HG02938 (cell line): ENCODE measurements around the gene FRMD1.

Source experiments
- ATAC-seq: cut with Tn5 transposase; IDR thresholded peaks from one replicate; pipeline ENCODE4 v1.9.1; 2021; ENCODE audit warnings: mild to moderate bottlenecking, moderate library complexity; ENCODE audit not compliant: unreplicated experiment

FRMD1 gene

GRCh38 chr6:168113226-168113625, 34.2 kb upstream of the FRMD1 start:
- no peak for ATAC-seq

- ATAC-seq, result no peak
Observed at GRCh38 chr6:168111911-168112310, 32.9 kb upstream of the FRMD1 start.

GRCh38 chr6:168110437-168110836, 31.4 kb upstream of the FRMD1 start:
- ATAC-seq, result no peak

GRCh38 chr6:168109171-168109570, 30.2 kb upstream of the FRMD1 start:
- no peak for ATAC-seq

- no peak for ATAC-seq
Observed at GRCh38 chr6:168107191-168107983, 28.4 kb upstream of the FRMD1 start.

- no peak for ATAC-seq
Observed at GRCh38 chr6:168106633-168107005, 27.6 kb upstream of the FRMD1 start.

GRCh38 chr6:168105813-168106632, 27.0 kb upstream of the FRMD1 start:
- no peak for ATAC-seq

GRCh38 chr6:168104636-168105035, 25.6 kb upstream of the FRMD1 start:
- ATAC-seq, result no peak

GRCh38 chr6:168103050-168103830, 24.2 kb upstream of the FRMD1 start:
- no peak for ATAC-seq

- ATAC-seq, result no peak
Observed at GRCh38 chr6:168102315-168102985, 23.4 kb upstream of the FRMD1 start.

GRCh38 chr6:168101590-168102314, 22.7 kb upstream of the FRMD1 start:
- ATAC-seq, result no peak

GRCh38 chr6:168100803-168101589, 22.0 kb upstream of the FRMD1 start:
- ATAC-seq, result no peak

GRCh38 chr6:168100011-168100802, 21.2 kb upstream of the FRMD1 start:
- no peak for ATAC-seq

GRCh38 chr6:168099201-168100010, 20.4 kb upstream of the FRMD1 start:
- no peak for ATAC-seq

- no peak for ATAC-seq
Observed at GRCh38 chr6:168098431-168098861, 19.4 kb upstream of the FRMD1 start.

- ATAC-seq, result no peak
Observed at GRCh38 chr6:168097621-168098430, 18.8 kb upstream of the FRMD1 start.

- no peak for ATAC-seq
Observed at GRCh38 chr6:168097221-168097620, 18.2 kb upstream of the FRMD1 start.
